GM18858 (cell line): ENCODE data around the gene IGSF9B.

Source experiments
- ATAC-seq: cut with Tn5 transposase; IDR thresholded peaks from one replicate; pipeline ENCODE4 v1.9.1; 2021; ENCODE audit not compliant: unreplicated experiment

The IGSF9B gene

DNA sequence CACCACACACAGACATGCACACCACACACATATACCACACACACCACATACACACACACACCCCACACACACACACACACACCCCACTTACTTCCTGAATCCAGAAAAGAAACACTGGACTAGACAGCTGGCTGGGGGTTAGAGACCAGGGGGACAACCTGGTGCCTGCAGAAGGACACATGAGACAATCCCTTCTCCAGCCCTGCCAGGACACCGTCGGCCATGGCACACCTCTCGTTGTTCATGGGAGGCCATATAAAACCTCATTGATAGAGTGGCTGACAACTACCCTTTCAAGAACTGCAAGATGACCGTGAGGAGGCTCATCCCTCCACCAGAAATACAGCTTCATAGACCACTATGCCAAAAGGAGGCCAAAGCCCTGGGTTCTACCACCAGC lies 54.3 kb downstream of the IGSF9B start:
- no peak for ATAC-seq

DNA sequence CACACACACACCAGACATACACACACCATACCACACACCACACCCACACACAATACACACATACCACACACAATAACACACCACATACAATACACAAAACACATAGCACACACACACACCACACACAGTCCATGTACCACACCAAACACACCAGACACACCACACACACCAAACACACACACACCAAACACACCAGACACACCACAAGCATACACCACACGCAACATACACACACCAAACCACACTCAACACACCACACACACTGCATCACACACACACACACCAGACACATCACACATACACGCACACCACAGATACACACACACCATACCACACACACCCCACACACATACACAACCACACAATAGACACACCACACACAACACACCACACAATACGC lies 54.8 kb downstream of the IGSF9B start:
- no peak for ATAC-seq

DNA sequence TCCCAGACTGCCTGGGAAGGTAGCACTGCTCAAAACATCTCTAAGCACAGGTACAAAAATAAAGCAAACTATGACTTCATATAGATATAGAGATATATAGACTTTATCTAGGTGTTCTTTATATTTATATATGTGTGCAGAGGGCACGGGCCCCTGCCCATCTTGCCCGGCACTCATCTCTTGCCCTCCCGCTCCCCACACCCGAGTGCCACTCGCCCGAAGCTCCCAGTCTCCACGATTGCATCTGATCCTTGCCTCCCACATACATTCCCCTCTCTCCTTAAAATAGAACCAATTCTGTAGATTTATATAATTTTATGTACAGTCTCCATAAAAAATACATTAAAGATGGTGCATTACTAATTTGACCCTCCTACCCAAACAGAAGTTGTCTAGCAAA lies 55.5 kb downstream of the IGSF9B start:
- no peak for ATAC-seq

- ATAC-seq = no peak
Observed at GRCh38 chr11:133900176-133901105, 56.3 kb downstream of the IGSF9B start.

- no peak for ATAC-seq
Observed at GRCh38 chr11:133898770-133899115, 58.0 kb downstream of the IGSF9B start.

GRCh38 chr11:133898031-133898769 lies 58.6 kb downstream of the IGSF9B start:
- peak; percentile 47 for ATAC-seq

DNA sequence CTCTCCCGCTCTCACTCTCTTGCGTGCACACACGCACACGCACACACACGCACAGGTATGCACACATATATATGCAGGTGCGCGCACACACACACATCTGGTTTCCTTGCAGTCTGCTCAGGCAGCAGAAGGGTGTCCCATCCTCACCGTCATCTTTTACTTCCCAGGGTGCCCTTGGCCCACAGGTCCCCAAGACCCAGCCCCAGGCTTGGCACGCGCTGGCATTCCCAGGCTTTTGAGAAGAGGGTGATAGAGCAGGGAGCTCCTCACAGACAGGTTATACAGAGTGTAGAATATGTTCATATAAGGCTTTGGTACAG lies 59.5 kb downstream of the IGSF9B start:
- no peak for ATAC-seq

- no peak for ATAC-seq
Observed at GRCh38 chr11:133896642-133897330, 60.0 kb downstream of the IGSF9B start.

- ATAC-seq = peak; percentile 47
Observed at GRCh38 chr11:133896028-133896427, 60.7 kb downstream of the IGSF9B start.

- ATAC-seq = no peak
Observed at GRCh38 chr11:133895551-133895950, 61.2 kb downstream of the IGSF9B start.

- peak; percentile 64 for ATAC-seq
Observed at GRCh38 chr11:133895061-133895479, 61.7 kb downstream of the IGSF9B start.

DNA sequence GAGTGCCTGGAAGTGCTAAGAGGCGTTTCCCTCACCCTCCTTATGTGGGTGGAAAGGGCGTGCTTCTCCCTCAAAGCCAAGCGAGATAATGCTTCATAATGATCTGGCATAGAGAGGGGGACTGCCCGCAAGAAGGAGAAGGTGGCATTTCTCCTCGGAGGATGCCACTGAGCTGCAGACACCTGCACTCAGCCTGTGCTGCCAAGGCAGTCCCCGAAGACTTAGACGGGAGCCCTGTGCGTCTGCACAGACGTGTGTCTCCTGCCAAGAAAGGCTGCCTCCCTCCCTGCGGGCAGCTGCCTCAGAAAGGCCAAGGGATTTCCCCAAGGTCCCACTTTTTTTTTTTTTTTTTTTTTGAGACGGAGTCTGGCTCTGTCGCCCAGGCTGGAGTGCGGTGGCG lies 63.4 kb downstream of the IGSF9B start:
- no peak for ATAC-seq

GRCh38 chr11:133892584-133893380 lies 64.0 kb downstream of the IGSF9B start:
- ATAC-seq = no peak

DNA sequence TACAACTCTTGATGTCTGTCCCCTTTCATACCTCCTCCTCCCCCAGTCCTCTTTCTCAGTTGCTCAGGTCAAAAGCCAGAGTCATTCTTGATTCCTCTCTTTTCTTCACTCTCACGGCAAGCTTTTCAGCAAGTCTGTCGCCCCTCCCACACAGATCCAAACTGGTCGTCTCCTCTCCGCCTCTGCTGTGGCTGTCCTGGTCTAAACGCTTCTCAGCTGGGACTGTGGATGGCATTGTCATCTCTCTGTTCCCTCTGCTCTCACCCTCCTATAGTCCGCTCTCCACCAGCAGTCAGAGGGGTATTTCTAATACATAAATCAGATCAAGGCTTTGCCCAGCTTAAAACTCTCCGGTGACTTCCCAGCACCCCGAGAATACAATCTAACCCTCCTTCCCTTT lies 64.6 kb downstream of the IGSF9B start:
- ATAC-seq = no peak

GRCh38 chr11:133889893-133890292 lies 66.9 kb downstream of the IGSF9B start:
- no peak for ATAC-seq

DNA sequence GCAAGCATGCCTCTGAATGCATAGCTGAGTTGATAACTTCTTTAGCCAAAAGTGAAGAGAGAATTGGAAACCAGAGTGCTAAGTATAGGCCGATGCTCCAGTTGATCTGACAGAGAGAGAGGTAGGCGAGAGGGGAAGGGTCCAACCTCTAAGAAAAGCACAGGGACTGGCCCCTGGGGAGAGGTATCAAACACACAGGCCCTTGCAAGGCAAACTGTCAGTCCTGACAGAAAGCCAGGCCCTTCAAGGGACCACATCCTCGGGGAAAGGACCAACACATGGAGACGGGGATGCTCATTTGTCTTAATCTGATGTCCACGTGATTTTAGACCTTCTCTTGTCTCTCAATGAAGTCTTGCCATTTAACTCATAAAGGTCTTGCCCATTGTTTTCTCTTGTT lies 67.6 kb downstream of the IGSF9B start:
- ATAC-seq = no peak

GRCh38 chr11:133887692-133888332 lies 69.0 kb downstream of the IGSF9B start:
- no peak for ATAC-seq

- ATAC-seq = no peak
Observed at GRCh38 chr11:133886029-133886428, 70.7 kb downstream of the IGSF9B start.

GRCh38 chr11:133872160-133872559 lies 84.6 kb downstream of the IGSF9B start:
- ATAC-seq = no peak

- ATAC-seq = no peak
Observed at GRCh38 chr11:133867456-133867855, 89.3 kb downstream of the IGSF9B start.
